Esophagus (tissue), 2 donors: ENCODE measurements around the gene MDGA2. TPM values are rescaled to one million over a fixed set of nuclear protein-coding genes. Genes with fewer than 3 reads are reported as not detected.

Source experiments
- H3K27ac ChIP-seq, 2 donors: one replicate each; pipeline ENCODE4 v1.5.1; 2013; ENCODE audit warnings: low read depth in 2 of 2, mild to moderate bottlenecking in 2 of 2, inconsistent platforms in 1 of 2, low read length in 1 of 2, moderate library complexity in 1 of 2
- H3K27me3 ChIP-seq, 2 donors: one replicate each; pipeline ENCODE4 v1.6.1; 2013; ENCODE audit warnings: low read length in 2 of 2, control low read depth in 1 of 2, mild to moderate bottlenecking in 1 of 2; ENCODE audit not compliant: insufficient read depth in 2 of 2, control insufficient read depth in 1 of 2
- H3K36me3 ChIP-seq, 2 donors: one replicate each; pipeline ENCODE4 v1.6.1; 2013; ENCODE audit warnings: low read length in 1 of 2; ENCODE audit not compliant: control insufficient read depth in 2 of 2, insufficient read depth in 2 of 2
- H3K4me1 ChIP-seq, 2 donors: one replicate each; pipeline ENCODE4 v1.6.1; 2013; ENCODE audit warnings: low read length in 1 of 2; ENCODE audit not compliant: control insufficient read depth in 2 of 2, insufficient read depth in 2 of 2
- H3K4me3 ChIP-seq, 2 donors: one replicate each; pipeline ENCODE4 v1.5.1; 2013; ENCODE audit warnings: low read length in 2 of 2, mild to moderate bottlenecking in 2 of 2, low read depth in 1 of 2, moderate library complexity in 1 of 2
- H3K9me3 ChIP-seq, 2 donors: one replicate each; pipeline ENCODE4 v1.6.1; 2013; ENCODE audit warnings: mild to moderate bottlenecking in 2 of 2, low read depth in 1 of 2, low read length in 1 of 2, moderate library complexity in 1 of 2; ENCODE audit not compliant: control insufficient read depth in 2 of 2, insufficient read depth in 1 of 2
- WGBS, 2 donors: extraction: QIAGEN DNeasy Blood & Tissue Kit; methylation state at CpG; one replicate each; pipeline ENCODE4 v1.1.7; 2013; 5-methylcytosine and 5-hydroxymethylcytosine counted together
- polyA plus RNA-seq, 2 donors: library from polyadenylated mRNA; stranded (reverse); fragments of 200-250 nt; gene quantifications; one replicate each; pipeline ENCODE4 v1.2.3, GENCODE V29; 2013
- donor health status: healthy with polysubstance abuse.
- donor health status: Bipolar disorder and iron deficiency.

MDGA2 gene
- polyA plus RNA-seq, 2 donors = not detected

- Histone ChIP-seq H3K9me3 (no peaks in the 10 kb centered on the region), H3K4me3 (no peak overlapping the region), H3K36me3 (no peaks in the 10 kb centered on the region), H3K27me3 (no peaks in the 10 kb centered on the region), H3K4me1 (no peaks in the 10 kb centered on the region), H3K27ac (no peak overlapping the region)
- WGBS, 2 donors = 78 to 82% methylated on average over 2 of the region's 2 CpGs
These were observed 654.9 kb downstream of the MDGA2 start for GRCh38 chr14:47020500-47020899.

DNA sequence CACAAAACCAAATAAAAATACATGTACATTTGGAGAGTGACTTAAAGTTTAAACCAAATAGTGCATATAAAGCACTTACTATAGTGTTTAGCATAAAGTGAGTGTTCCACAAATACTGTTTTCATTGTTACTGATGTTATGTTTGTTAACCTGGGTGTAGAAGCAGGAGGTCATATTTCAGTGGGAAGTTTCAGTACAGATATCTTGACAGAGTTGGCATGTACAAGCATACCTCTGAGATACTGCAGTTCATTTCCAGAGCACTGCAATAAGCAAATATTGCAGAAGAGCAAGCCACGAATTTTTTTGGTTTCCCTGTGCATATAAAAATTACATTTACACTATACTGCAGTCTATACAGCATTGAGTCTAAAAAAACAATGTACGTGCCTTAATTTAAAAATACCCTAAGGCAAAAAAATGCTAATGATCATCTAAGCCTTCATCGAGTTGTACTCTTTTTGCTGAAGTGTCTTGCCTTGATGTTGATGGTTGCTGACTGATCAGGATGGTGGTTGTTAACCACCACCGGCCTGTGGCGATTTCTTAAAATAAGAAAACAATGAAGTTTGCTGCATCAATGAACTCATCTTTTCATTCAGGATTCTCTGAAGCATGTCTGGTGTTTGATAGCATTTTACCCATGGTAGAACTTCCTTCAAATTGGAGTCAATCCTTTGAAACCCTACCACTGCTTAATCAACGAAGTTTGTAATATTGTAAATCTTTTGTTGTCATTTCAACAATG lies 662.7 kb downstream of the MDGA2 start:
- 59 to 65% methylated on average over 6 of the region's 6 CpGs for WGBS, 2 donors
- Histone ChIP-seq H3K36me3 (no peaks in the 10 kb centered on the region), H3K27ac (no peak overlapping the region), H3K4me3 (no peak overlapping the region), H3K4me1 (no peaks in the 10 kb centered on the region), H3K27me3 (no peaks in the 10 kb centered on the region), H3K9me3 (no peaks in the 10 kb centered on the region)

- Histone ChIP-seq H3K9me3 (no peaks in the 10 kb centered on the region), H3K4me1 (no peaks in the 10 kb centered on the region), H3K27me3 (no peaks in the 10 kb centered on the region), H3K27ac (no peak overlapping the region), H3K36me3 (no peaks in the 10 kb centered on the region), H3K4me3 (no peak overlapping the region)
- 56 to 71% methylated on average over 3 of the region's 3 CpGs for WGBS, 2 donors
These were observed 665.8 kb downstream of the MDGA2 start for GRCh38 chr14:47009615-47010014.

DNA sequence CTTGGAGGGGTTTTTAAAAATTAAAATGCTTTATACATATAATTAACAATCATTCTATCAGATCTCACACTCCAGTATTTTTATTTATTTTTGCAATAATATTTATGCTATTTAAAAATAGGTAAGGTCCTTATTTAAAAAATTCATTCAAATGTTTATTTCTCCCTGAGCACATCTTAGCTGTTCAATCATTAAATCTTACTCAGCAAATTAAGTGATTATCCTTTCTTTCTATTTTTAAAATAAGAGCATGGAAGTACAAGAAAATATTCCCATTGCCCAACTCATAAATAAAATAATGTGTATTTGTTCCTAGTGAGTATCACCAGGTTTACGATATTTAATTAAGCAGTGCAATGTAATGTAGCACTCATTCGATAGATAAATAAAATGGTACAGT lies 666.7 kb downstream of the MDGA2 start:
- WGBS, 2 donors = 94 to 97% methylated on average over 2 of the region's 2 CpGs

DNA sequence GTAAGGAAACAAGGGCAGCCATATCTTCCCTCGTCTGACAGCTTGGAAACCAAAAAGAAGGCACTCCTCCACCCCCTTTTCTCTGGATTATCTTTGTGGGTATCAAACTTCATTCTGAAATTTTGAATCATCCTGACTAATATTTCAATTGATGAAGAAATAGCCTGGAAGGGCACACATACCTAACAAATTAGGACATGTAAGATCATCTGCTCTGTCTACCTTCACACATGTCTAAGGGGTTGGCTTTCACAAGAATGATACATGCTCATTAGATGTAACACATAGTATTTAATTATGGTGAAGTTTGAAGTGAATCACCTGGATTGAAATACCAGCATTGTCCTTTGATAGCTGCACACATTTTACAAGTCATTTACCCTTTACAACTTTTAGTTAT lies 675.7 kb downstream of the MDGA2 start:
- 44 to 57% methylated on average over 1 of the region's 1 CpG for WGBS, 2 donors
- no peaks in the 10 kb centered on the region for H3K9me3 ChIP-seq
- H3K27ac ChIP-seq = no peak overlapping the region
- no peak overlapping the region for H3K4me3 ChIP-seq
- no peaks in the 10 kb centered on the region for H3K4me1 ChIP-seq
- H3K27me3 ChIP-seq = no peaks in the 10 kb centered on the region
- H3K36me3 ChIP-seq = no peaks in the 10 kb centered on the region

More for the DNA sequence above, 666.7 kb downstream of the MDGA2 start:
- no peak overlapping the region for H3K27ac ChIP-seq
- H3K4me3 ChIP-seq = no peak overlapping the region
- no peaks in the 10 kb centered on the region for H3K27me3 ChIP-seq
- H3K9me3 ChIP-seq = no peaks in the 10 kb centered on the region
- no peaks in the 10 kb centered on the region for H3K36me3 ChIP-seq
- H3K4me1 ChIP-seq = no peaks in the 10 kb centered on the region

GRCh38 chr14:46989566-46989965 lies 685.8 kb downstream of the MDGA2 start:
- Histone ChIP-seq H3K4me1 (no peaks in the 10 kb centered on the region), H3K4me3 (no peak overlapping the region), H3K27ac (no peak overlapping the region), H3K9me3 (no peaks in the 10 kb centered on the region), H3K36me3 (no peaks in the 10 kb centered on the region), H3K27me3 (no peaks in the 10 kb centered on the region)

- H3K36me3 ChIP-seq = no peaks in the 10 kb centered on the region
- no peaks in the 10 kb centered on the region for H3K9me3 ChIP-seq
- no peaks in the 10 kb centered on the region for H3K4me1 ChIP-seq
- no peaks in the 10 kb centered on the region for H3K27me3 ChIP-seq
- WGBS, 2 donors = 75 to 79% methylated on average over 4 of the region's 4 CpGs
- H3K4me3 ChIP-seq = no peak overlapping the region
- H3K27ac ChIP-seq = no peak overlapping the region
These were observed 687.1 kb downstream of the MDGA2 start for GRCh38 chr14:46988312-46988711.

GRCh38 chr14:46985529-46986380 lies 689.6 kb downstream of the MDGA2 start:
- H3K36me3 ChIP-seq = no peaks in the 10 kb centered on the region
- no peaks in the 10 kb centered on the region for H3K4me1 ChIP-seq
- H3K4me3 ChIP-seq = no peak overlapping the region
- H3K27me3 ChIP-seq = no peaks in the 10 kb centered on the region
- H3K27ac ChIP-seq = no peak overlapping the region
- WGBS, 2 donors = 56 to 59% methylated on average over 6 of the region's 6 CpGs
- no peaks in the 10 kb centered on the region for H3K9me3 ChIP-seq

- no peaks in the 10 kb centered on the region for H3K27me3 ChIP-seq
- WGBS, 2 donors = 30 to 40% methylated on average over 2 of the region's 2 CpGs
- H3K27ac ChIP-seq = no peak overlapping the region
- H3K4me3 ChIP-seq = no peak overlapping the region
- no peaks in the 10 kb centered on the region for H3K36me3 ChIP-seq
- no peaks in the 10 kb centered on the region for H3K9me3 ChIP-seq
- H3K4me1 ChIP-seq = no peaks in the 10 kb centered on the region
These were observed 702.1 kb downstream of the MDGA2 start for GRCh38 chr14:46973295-46973694.
